Uterus (tissue), 2 donors: Measurements from ENCODE around the gene CDCA4.

Source experiments
- POLR2A ChIP-seq, 2 donors: fragments of 450-650 bp; IDR thresholded peaks; one replicate each; pipeline ENCODE4 v1.6.1; 2016; ENCODE audit warnings: antibody characterized with exemption in 2 of 2, mild to moderate bottlenecking in 1 of 2, moderate library complexity in 1 of 2
- TF ChIP-seq, protein P1 (sequence below), 4 experiments: fragments of 200-600 bp in 2 of 4; fragments of 450-650 bp in 2 of 4; sonication (generic) in 2 of 4; IDR thresholded peaks; one replicate each; pipeline ENCODE4 v1.5.1; 2016 to 2019; ENCODE audit warnings: antibody characterized with exemption in 4 of 4, mild to moderate bottlenecking in 2 of 4, moderate library complexity in 1 of 4

DNA sequence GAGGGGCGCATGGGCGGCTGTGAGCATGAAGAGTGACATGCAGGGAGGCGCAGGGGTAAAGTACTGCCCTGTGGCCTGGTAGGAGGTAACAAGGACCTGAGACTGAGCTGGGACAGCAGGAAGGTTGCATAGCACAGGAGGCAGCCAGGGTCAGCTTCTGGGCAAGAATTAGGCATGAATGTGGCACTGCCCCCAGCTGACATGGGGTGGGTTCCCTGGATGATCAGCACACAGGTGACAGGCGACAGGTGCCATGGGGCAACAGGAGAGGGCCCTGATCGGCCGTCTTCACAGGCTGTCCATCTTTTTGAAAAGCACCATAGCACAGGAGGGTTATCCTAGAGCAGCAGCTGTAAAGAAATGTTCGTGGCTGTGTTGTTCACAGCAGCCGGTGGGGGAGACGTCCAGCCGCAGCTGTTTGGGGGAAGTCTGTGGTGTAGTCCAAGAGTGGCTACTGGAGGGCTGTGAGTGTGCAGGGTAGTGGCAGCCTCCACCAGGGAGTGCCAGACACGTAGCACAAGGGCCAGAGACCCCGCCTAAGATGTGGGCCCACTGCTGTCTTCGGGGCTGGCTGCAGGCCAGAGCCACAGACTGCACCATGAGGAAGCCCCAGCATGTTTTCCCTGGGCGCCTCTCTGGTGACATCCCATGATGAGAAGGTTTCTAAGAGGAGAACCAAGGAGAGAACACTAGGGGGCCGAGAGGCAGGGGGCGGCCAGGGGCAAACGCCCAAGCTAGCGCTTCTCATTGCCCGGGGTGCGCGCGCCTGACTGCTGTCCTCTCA, 26.9 kb downstream of the CDCA4 start:
- TF ChIP-seq, protein P1, sequence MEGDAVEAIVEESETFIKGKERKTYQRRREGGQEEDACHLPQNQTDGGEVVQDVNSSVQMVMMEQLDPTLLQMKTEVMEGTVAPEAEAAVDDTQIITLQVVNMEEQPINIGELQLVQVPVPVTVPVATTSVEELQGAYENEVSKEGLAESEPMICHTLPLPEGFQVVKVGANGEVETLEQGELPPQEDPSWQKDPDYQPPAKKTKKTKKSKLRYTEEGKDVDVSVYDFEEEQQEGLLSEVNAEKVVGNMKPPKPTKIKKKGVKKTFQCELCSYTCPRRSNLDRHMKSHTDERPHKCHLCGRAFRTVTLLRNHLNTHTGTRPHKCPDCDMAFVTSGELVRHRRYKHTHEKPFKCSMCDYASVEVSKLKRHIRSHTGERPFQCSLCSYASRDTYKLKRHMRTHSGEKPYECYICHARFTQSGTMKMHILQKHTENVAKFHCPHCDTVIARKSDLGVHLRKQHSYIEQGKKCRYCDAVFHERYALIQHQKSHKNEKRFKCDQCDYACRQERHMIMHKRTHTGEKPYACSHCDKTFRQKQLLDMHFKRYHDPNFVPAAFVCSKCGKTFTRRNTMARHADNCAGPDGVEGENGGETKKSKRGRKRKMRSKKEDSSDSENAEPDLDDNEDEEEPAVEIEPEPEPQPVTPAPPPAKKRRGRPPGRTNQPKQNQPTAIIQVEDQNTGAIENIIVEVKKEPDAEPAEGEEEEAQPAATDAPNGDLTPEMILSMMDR (IDR thresholded peaks at IDR 0.05) = no peak
- TF ChIP-seq POLR2A (IDR thresholded peaks at IDR 0.05) = no peak
